Esophagus squamous epithelium (tissue), 4 donors: Measurements from ENCODE around the gene SPON1.
"Not testable (repeated sequence)": the region's sequence is repeated elsewhere in the genome, so short reads cannot be mapped to it uniquely, and the experiment has no call there.

ENCODE experiments used
- POLR2A ChIP-seq, 4 donors: fragments of 450-650 bp; IDR thresholded peaks; one replicate each; pipeline ENCODE4 v1.6.1; 2017; ENCODE audit warnings: antibody characterized with exemption in 4 of 4, mild to moderate bottlenecking in 4 of 4, moderate library complexity in 3 of 4
- TF ChIP-seq, protein P1 (sequence below), 6 experiments: fragments of 450-650 bp in 4 of 6; fragments of 200-600 bp in 2 of 6; sonication (generic) in 2 of 6; IDR thresholded peaks; one replicate each; pipeline ENCODE4 v1.5.1; 2016 to 2019; ENCODE audit warnings: antibody characterized with exemption in 6 of 6, mild to moderate bottlenecking in 4 of 6, moderate library complexity in 4 of 6

GRCh38 chr11:13937154-13937553 is 25.4 kb upstream of the SPON1 start:
- TF ChIP-seq, protein P1, sequence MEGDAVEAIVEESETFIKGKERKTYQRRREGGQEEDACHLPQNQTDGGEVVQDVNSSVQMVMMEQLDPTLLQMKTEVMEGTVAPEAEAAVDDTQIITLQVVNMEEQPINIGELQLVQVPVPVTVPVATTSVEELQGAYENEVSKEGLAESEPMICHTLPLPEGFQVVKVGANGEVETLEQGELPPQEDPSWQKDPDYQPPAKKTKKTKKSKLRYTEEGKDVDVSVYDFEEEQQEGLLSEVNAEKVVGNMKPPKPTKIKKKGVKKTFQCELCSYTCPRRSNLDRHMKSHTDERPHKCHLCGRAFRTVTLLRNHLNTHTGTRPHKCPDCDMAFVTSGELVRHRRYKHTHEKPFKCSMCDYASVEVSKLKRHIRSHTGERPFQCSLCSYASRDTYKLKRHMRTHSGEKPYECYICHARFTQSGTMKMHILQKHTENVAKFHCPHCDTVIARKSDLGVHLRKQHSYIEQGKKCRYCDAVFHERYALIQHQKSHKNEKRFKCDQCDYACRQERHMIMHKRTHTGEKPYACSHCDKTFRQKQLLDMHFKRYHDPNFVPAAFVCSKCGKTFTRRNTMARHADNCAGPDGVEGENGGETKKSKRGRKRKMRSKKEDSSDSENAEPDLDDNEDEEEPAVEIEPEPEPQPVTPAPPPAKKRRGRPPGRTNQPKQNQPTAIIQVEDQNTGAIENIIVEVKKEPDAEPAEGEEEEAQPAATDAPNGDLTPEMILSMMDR (IDR thresholded peaks at IDR 0.05) = not testable (repeated sequence)
- TF ChIP-seq POLR2A (IDR thresholded peaks at IDR 0.05) = not testable (repeated sequence)
